ENCODE measurements around the gene ITPR2.
"Not testable (repeated sequence)": the region's sequence is repeated elsewhere in the genome, so short reads cannot be mapped to it uniquely, and the experiment has no call there.

Gene ITPR2

DNA sequence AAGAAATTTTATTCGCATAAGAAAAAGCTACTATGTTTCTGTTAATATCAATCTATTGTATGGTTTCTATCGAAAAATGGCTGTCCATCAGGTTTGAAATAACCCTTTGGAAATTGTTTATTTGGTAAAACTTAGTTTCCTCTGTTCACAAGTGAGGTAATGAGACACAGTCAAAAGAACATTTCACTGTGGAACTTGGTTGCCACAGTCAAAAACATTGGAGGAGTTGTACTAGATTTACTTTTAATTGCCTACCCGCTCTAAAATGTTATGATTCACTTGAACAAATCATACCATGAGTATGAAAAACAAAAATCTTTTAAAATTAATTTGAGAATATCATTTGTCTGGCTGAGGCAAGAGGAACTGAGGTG is 46.5 kb downstream of the ITPR2 start:
- FAIRE-seq, result no peak

DNA sequence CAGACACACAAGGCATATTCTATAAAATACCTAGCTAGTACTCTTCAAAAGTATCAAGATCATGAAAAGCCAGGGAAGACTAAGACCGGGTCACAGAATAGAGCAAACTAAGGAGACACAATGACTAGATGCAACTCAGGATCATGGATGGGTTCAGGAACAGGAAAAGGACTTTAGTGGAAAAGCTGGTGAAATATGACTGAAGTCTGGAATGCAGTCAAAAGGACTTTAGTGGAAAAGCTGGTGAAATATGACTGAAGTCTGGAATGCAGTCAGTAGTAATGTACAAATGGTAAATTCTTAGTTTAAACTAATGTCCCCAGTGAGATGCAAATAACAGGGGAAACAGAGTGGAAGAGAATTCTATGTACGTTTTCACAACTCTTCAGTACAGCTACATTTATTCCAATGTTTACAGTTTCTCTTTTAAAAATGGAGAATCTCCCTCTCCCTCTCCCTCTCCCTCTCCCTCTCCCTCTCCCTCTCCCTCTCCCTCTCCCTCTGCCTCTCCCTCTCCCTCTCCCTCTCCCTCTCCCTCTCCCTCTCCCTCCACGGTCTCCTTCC is 49.1 kb downstream of the ITPR2 start:
- not testable (repeated sequence) for FAIRE-seq

DNA sequence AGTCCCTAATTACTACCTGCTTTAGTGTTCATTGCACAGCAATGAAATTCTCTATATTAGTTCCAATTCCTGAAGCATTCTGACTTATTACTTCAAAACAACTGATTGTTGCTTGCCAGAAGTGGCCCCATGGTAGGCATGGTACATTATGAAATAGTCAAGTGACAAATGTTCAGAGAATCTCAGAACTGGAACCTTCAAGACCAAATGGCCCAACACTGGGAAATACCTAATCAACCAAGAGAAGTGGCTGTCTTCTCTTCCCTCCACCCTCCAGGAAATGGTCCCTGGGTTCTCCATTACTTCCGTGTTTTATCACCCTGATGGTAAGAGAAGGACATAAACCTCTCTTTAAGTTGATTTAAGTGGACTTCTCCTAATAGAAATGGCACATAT is 49.9 kb downstream of the ITPR2 start:
- no peak for FAIRE-seq

DNA sequence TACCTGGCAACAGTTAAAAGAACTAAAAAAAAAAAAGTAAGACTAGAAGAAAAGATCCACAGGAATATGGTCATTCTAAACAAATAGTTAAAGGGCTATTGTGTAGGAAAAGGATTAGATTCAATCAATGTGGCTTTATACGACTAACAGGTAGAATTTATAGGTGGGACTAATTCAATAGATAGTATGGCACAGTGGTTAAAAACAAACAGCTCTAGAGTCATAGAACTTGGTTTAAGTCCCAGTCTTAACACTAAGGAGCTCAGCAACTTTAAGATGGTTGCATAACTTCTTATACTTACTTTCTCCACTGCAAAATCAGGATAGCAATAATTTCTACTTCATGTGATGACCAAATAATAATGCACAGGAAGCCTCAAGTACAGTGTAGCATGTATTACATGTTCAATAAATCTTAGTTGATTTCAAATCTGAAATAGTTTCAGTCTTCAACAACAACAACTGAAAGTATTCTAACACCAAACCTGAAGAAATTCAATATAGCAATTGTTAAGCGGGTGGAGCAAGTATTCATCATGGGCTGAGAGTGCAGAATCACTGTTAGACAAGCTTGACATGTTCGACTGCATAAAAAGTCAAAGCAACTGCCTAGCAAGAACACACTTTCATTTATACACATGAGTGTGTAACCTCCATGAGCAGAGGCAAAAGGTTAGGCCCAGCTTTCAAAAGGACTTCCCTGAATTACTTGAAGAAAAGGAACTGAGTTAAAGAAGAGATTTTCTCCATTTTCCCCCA is 50.4 kb downstream of the ITPR2 start:
- no peak for FAIRE-seq

DNA sequence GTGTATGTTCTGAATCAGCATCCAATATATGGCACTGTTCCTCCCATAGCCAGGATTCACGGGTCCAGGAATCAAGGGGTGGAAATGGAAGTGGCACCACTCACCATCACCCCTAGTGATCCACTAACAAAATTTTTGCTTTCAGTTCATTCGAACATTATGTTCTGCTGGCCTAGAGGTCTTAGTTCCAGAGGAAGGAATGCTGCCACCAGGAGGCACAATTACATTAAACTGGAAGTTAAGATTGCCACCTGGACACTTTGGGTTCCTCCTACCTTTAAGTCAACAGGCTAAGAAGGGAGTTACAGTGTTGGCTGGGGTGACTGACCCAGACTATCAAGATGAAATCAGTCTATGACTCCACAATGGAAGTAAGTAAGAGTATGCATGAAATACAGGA is 52.3 kb downstream of the ITPR2 start:
- not testable (repeated sequence) for FAIRE-seq

DNA sequence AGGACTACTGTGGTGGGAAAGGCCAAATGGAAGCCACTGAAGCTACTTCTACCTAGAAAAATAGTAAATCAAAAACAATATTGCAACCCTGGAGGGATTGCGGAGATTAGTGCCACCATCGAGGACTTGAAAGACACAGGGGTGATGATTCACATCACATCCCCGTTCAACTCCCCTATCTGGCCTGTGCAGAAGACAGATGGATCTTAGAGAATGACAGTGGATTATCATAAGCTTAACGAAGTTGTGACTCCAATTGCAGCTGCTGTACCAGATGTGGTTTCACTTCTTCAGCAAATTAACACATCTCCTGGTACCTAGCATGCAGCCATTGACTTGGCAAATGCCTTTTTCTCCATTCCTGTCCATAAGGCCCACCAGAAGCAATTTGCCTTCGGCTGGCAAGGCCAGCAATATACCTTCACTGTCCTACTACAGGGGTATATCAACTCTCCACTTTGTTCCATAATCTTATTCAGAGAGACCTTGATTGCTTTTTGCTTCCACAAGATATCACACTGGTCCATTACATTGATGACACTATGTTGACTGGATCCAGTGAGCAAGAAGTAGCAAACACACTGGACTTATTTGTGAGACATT is 54.7 kb downstream of the ITPR2 start:
- not testable (repeated sequence) for FAIRE-seq

DNA sequence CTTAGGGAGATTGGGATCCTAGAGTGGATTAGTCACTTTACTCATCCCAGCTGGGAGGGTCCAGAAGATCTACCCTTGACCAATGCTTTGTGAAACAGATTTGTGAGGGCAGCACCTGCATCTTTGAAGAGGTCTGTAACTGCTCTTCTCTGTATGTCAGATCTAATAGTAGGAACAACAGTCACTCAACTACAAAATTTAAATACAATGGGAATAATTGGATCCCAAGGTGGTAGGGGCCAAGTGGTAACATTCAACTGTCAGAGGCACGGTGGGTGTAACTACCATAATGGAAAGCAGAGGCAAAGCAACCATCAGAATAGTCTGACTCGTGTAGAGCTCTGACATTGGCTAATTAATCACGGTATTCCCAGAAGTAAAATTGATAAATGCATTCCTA is 55.8 kb downstream of the ITPR2 start:
- no peak for FAIRE-seq

DNA sequence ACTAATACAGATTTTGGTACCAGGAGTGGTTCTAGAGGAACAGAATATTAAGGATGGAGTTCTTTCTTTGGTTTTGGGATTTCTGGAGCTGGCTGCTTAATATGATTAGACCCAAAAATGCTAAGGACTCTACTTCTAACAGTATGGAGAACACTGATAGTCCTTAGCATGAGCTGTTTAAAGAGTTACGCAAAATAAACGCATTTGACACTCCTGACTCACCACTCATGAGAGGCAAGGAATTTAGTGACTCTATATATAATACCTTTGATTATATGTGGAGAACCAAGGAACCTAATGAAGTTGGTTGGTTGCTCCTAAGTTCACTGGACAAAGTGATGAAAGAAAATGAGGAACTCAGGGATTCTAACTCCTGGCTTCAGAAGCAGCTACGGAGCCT is 57.0 kb downstream of the ITPR2 start:
- not testable (repeated sequence) for FAIRE-seq

DNA sequence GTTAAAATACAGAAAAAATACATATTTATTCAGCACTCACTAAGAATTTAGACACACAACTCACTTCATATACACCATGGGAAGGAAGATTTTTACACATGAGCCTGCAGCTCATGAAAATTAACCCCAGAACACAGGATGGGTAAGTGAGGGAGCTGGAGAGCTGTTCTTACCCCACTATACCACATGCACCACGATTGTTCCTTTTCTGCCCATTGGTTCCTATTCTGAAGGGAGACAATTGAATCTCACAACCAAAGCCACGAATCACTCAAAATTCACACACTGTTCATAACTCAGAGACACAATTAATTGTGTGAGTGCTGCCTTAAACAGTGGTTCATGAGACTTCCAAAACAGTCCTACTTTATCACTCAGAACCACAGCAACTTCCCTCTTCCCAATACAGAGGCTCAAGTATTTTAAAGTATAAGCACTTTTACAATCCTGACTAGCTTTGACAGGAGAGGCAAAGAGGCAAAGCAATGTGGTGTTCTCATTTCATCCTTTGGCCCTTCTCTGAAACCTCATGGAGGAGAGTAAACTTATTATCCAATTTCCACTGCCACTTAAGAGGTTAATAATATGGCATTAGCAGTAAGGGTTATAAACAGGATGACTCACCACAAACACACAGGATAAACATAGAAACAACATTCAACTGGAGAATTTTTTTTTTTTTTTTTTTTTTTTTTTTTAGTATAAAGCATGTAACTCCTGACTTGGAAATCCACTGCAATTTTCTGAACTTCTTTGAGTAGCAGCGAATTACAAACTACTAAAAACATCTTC is 59.5 kb downstream of the ITPR2 start:
- no peak for FAIRE-seq

DNA sequence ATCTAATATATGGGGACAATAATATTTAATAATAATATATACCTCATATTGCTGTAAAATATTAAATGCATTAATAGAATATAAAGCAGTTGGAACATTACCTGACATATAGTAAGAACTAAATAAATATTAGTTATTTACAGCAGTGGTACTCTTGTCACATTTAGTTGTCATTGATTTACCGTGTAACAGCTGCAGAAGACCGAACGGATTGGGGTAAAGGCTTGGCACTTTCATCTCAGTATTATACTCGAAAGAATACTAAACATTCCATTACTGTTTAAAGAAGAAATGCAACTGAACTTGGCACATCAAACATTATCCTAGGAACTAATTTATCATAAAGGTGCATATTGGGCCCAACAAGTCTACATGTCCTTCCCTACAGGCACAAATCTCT is 61.1 kb downstream of the ITPR2 start:
- FAIRE-seq, result no peak

DNA sequence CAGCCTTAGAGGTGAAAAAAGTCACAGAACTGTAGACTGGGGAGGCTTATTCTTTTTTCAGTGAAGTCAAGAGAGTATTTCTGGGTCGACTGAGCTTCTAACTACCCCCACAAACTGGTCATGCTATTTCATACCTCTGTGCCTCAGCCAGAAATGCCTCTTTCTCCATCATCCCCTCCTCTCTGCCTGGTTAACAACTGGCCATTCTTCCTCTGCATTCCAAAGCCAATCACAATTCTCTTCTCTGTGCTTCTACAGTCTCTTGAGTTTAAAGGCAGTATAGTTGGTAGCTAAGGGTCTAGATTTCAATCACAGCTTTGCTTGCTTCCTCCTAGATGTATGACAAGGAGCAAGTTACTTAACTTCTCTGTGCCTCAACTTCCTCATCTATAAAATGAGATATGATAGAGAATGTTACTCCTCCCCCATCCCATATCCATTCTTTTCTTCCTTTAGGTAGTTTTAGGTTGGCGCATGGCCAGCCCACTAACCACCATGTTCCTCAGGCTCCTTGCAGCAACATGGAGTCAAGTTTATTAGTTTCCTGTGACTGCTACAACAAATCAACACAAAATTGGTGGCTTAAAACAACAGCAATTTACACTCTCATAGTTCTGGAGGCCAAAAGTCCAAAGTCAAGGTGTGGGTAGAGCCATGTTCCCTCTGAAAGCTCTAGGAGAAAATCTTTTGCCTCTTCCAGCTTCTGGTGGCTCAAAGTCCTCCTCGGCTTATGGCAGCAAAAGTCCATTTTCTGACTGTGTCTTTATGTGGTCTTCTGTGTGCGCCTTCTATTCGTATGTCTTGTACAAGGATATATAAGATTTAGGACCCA is 62.5 kb downstream of the ITPR2 start:
- no peak for FAIRE-seq

DNA sequence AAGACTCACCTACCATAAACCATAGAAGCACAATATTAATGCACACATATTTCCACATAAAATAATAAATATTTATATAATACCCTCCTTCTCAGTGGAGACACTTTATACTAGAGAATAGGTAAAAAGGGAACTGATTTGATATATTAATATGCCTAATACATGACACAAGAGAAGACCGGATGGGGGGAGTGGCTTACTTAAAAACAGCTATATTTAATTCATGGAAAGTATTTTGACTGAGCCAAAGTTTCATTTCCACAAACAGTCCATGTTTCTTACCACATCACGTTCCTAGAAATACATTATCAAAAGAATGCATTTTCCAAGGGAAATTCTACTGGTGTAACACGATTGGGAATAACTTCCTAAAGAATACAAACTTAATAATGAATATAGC is 63.4 kb downstream of the ITPR2 start:
- no peak for FAIRE-seq

DNA sequence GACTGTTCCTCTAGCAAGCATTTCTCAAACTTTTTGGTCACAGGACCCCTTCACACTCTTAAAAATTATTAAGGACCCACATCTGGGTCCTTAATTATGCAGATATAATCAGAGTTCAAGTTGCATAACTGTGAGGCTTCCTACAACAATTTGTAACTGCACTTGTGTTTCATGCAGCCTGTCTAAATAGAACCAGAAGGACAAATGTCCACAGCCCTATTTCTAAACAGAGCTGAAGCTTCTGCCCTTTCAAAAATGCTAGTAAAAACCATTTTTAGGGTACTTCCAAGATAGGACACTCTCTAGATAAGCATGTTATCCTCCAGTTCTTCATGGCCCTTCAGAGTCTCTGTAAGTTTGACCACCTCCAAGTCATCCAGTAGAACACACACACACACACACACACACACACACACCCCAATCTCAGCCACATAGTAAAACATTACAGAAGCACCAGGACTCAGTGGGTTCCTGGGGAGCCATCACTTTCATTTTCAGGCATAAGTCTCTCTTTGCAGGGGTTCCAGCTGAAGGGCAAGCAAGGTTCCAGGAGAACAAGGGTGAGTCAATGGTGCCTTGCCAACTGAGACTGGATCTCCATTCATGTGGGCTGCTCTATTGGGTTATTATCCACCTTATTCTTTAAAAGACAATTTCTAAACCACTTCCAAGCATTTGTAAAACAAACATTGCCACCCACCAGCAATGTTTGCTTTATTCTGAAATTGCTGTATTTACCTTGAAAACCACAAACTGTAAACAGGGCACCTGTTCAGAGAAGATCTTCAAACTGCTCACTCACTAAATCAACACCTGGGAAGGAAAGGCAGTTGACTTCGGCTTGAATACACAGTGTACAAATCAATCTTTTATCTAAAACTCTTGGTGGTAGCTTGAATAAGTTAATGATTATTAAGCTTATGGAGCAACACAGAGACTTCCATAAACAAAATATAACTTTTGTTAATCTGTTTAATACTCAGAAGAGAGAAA is 64.1 kb downstream of the ITPR2 start:
- no peak for FAIRE-seq

DNA sequence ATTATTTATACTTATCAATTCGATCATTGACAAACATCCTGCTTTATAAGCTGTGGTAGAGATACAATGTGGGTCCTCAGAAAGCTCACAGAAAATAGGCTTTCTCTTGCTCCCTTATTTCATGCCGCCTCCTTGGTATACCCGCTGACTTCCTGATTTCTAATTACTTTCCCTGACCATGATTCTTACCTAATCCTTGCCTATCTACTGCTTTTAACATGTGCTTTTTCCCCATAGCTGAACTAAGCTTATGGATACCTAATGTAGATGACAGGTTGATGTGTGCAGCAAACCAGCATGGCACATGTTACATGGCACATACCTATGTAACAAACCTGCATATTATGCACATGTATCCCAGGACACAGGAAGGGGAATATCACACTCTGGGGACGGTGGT is 65.1 kb downstream of the ITPR2 start:
- no peak for FAIRE-seq

DNA sequence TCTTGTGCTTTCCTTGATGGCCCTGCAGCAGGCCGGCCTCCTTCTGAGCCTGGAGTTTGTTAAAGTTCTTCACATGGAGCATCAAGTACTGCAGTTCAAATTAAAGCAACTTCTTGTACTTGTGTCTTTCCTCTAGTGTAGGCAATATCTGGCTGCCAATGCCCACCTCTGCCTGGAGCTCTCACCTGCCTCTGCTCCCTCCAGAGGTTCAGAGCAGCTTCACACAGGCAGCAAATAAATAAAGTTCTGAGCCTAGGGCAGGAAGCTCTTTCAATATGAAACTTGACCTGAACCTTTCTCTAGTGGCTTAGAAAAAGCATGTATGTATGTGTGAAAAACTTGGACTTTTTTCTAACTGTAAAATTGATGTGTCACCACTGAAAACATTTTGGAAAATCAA is 65.9 kb downstream of the ITPR2 start:
- no peak for FAIRE-seq

DNA sequence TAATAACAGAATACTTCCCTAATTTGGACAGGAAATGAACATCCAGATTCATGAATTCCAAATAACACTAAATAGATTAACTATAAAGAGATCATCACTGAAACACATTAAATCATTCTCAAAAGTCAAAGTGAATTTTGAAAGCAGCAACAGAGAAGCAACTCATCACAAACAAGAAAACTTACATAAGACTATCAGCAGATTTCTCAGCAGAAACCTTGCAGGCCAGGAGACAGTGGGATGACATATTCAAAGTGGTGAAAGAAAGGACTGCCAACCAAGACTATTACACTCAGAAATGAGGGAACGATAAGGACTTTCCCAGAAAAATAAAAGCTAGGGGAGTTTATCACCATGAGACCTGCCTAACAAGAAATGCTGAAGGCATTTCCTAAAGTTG is 70.8 kb downstream of the ITPR2 start:
- no peak for FAIRE-seq

DNA sequence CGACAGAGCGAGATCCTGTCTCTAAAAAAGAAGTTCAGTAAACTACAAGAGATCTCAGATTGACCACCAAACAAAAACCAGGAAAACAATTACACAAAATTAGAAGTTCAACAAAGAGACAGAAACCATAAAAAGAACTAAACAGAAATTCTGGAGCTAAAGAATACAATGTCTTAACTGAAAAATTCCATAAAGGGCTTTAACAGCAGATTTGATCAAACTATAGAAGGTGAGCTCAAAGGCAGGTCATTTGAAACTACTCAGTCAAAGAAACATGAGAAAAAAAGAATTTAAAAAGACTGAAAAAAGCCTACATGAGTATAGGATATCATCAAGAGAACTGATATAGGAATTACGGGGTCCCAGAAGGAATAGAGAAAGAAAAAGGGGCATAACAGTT is 71.2 kb downstream of the ITPR2 start:
- no peak for FAIRE-seq

DNA sequence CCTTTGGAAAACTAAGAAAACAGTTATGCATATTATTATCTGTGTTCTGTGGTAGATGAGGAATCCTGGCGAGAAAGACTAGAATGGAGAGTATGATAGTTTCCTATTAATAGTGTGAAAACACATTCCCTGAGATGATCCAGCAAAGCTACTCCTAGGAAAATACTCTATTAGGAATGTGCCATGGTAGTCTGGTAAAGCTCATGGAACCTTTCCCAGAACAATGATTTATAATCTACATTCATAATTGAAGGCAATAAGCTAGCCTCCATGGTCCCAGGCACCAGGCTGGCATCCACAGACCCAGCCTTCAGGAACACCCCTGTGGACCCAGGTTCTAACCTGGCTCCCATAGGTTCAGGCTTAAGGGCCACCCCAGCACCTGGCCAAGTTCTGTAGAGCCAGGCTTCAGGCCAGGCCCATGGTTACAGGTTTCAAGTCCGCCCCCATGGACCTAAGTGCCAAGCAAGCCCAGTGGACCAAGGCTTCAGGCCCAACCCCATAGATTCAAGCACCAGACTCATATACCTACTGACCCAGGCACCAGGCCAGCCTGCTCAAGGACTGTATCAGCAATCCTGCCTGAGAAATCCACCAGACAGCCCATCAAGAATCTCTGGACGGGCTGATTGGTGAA is 72.2 kb downstream of the ITPR2 start:
- no peak for FAIRE-seq

DNA sequence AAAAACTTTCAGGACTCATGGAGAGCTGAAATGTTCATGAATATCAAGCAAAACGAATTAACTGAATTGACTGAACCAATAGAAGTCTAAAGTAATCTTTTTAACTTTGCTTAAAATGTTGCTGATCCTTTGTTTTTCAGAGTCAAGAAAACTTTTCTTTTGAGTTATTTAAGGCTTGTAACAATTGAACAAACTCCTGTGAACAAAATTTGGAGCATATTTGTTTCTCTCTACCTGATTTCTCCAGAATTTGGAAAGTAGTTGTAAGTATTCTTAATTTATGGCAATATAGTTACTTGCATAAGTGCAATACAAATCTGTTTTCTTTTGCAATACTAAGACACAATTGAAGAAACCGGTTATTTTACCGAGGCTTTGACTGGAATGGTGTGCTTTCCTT is 77.6 kb downstream of the ITPR2 start:
- FAIRE-seq, result not testable (repeated sequence)

DNA sequence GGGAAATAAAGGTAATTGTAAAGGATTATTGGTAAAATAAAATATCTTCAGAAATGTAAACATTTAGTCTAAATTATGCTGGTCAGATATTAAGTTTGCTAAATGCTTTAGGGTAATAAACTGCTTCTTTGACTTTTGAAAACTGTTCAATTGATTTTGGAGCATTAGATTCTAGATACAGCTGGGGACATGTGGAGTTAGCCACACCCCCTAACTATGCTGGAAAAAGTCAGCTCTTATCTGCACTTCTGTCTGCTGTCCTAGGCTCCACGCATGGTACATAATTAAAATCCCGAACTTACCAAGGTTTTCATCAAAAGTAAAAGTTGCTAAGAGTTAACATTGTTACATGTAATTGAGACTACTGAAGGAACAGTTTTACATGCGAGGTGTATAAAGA is 78.8 kb downstream of the ITPR2 start:
- FAIRE-seq, result no peak

DNA sequence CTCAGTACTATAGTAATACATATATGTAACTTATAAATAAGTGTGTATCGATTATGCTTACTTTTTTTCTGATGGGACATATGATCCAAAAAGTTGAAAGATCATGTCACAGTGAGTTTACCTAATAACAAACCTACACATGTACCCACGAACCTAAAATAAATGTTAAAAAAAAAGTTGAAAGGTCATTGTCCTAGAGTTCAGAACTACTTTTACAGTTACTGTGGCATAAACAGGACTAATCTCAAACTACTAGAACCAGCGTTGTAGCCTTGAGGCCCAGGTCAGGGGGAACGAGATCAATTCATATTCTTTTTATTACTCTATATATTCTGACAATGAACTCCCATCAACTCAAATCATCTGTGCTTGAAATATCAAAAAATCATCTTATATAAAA is 81.8 kb downstream of the ITPR2 start:
- FAIRE-seq, result no peak

Data from TTC549 (cell line).